ENCODE data around the gene PSME3IP1. TPM values are rescaled to one million over a fixed set of nuclear protein-coding genes. Genes with fewer than 3 reads are reported as not detected.

Gene PSME3IP1
- total and polyA plus RNA-seq, 2 experiments from 2014 or later, result 78.0 to 105 TPM

GRCh38 chr16:57216968-57217367, 31.1 kb upstream of the PSME3IP1 start:
- Histone ChIP-seq H3K27me3 (ENCODE audit: insufficient read depth) (no peaks in the 10 kb centered on the region), H3F3A (replicated peaks; ENCODE audit: low read depth) (no peaks in the 10 kb centered on the region), H3K4me2 (no peak overlapping the region), H3K9me2 (ENCODE audit: insufficient read depth) (no peaks in the 10 kb centered on the region), H3K79me2 (replicated peaks; ENCODE audit: insufficient read depth) (no peaks in the 10 kb centered on the region), H2AFZ (no peak overlapping the region), H3K27ac (ENCODE audit: low read depth) (no peak overlapping the region), H4K20me1 (replicated peaks; ENCODE audit: insufficient read depth) (no peaks in the 10 kb centered on the region; the same call in 1 of the 2 replicates), H3K4me1 (ENCODE audit: insufficient read depth) (no peaks in the 10 kb centered on the region), H3K36me3 (ENCODE audit: insufficient read depth) (peaks cover 31% of the 10 kb centered on the region), H3K4me3 (no peak overlapping the region)
- no peaks in the 10 kb centered on the region for H3K4me1 Mint-ChIP-seq
- H3K27ac Mint-ChIP-seq, result no peak overlapping the region
- H3K36me3 Mint-ChIP-seq (ENCODE audit: low read depth), result peaks cover 54% of the 10 kb centered on the region
- no peak for TF ChIP-seq REST (IDR thresholded peaks at IDR 0.05; ENCODE audit: unreplicated experiment)
- TF ChIP-seq JUNB (IDR thresholded peaks at IDR 0.05; ENCODE audit: unreplicated experiment), result no peak
- TF ChIP-seq STAT1 (IDR thresholded peaks at IDR 0.05; ENCODE audit: unreplicated experiment), result no peak
- TF ChIP-seq, protein P1, sequence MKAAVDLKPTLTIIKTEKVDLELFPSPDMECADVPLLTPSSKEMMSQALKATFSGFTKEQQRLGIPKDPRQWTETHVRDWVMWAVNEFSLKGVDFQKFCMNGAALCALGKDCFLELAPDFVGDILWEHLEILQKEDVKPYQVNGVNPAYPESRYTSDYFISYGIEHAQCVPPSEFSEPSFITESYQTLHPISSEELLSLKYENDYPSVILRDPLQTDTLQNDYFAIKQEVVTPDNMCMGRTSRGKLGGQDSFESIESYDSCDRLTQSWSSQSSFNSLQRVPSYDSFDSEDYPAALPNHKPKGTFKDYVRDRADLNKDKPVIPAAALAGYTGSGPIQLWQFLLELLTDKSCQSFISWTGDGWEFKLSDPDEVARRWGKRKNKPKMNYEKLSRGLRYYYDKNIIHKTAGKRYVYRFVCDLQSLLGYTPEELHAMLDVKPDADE (IDR thresholded peaks at IDR 0.05), result no peak
- TF ChIP-seq NANOG (IDR thresholded peaks at IDR 0.05; ENCODE audit: borderline replicate concordance), result no peak
- TF ChIP-seq ZNF114 (CRISPR knock-in tag; IDR thresholded peaks at IDR 0.05), result no peak
- no peak for TF ChIP-seq ZNF462 (CRISPR knock-in tag; IDR thresholded peaks at IDR 0.05)
- no peak for TF ChIP-seq EZH2phosphoT487 (IDR thresholded peaks at IDR 0.05; ENCODE audit: unreplicated experiment)
- no peak for TF ChIP-seq POLR2AphosphoS5 (IDR thresholded peaks at IDR 0.05; ENCODE audit: low read depth)
- TF ChIP-seq CREB1 (CRISPR knock-in tag; IDR thresholded peaks at IDR 0.05; ENCODE audit: low read depth), result no peak
- H3K9me3 Mint-ChIP-seq, result no peaks in the 10 kb centered on the region
- H3K27me3 Mint-ChIP-seq (ENCODE audit: insufficient read depth, low read depth, poor library complexity), result no peaks in the 10 kb centered on the region
- ATAC-seq (no peak), DNase-seq (ENCODE audit: low spot score) (no peak)
- no peak overlapping the region for H3K4me3 Mint-ChIP-seq

Measured in GM23338 (cell line).